ENCODE measurements around the gene AOC2.

DNA sequence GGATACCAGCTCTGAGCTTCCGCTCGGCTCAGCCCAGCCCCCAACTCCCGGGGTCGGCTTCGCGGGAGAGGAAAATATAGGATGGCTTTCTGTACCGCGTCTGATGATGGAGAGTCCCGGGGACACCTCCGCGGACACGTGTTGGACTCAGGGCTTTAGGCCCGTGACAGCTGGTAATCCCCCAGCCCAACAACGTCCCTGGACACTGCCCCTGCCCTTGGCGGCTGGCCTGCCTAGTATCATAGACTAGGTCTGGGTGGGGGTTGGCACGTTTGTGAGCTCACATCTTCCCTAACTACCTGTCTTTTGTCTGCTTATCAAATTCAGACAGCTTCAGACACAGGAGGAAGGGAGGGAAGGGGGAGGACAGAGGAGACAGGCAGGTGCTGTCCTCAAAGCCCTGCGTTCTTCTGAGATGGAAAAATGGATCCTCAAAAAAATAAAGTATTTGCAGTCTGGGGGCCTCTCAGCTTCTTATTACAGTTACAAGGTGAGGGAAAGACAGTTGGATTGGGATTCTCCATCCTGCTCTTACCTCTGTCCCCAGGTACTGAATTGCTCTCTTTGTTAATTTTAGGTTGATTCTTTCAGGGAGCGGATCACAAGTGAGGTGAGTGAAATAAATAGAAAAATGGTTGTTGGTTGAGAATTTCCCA, 10.5 kb upstream of the AOC2 start:
- TF ChIP-seq, protein P1, sequence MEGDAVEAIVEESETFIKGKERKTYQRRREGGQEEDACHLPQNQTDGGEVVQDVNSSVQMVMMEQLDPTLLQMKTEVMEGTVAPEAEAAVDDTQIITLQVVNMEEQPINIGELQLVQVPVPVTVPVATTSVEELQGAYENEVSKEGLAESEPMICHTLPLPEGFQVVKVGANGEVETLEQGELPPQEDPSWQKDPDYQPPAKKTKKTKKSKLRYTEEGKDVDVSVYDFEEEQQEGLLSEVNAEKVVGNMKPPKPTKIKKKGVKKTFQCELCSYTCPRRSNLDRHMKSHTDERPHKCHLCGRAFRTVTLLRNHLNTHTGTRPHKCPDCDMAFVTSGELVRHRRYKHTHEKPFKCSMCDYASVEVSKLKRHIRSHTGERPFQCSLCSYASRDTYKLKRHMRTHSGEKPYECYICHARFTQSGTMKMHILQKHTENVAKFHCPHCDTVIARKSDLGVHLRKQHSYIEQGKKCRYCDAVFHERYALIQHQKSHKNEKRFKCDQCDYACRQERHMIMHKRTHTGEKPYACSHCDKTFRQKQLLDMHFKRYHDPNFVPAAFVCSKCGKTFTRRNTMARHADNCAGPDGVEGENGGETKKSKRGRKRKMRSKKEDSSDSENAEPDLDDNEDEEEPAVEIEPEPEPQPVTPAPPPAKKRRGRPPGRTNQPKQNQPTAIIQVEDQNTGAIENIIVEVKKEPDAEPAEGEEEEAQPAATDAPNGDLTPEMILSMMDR (IDR thresholded peaks at IDR 0.05): no peak
- no peak for TF ChIP-seq CBFB (CRISPR knock-in tag; IDR thresholded peaks at IDR 0.05; ENCODE audit: low read depth)
- TF ChIP-seq, protein P2, sequence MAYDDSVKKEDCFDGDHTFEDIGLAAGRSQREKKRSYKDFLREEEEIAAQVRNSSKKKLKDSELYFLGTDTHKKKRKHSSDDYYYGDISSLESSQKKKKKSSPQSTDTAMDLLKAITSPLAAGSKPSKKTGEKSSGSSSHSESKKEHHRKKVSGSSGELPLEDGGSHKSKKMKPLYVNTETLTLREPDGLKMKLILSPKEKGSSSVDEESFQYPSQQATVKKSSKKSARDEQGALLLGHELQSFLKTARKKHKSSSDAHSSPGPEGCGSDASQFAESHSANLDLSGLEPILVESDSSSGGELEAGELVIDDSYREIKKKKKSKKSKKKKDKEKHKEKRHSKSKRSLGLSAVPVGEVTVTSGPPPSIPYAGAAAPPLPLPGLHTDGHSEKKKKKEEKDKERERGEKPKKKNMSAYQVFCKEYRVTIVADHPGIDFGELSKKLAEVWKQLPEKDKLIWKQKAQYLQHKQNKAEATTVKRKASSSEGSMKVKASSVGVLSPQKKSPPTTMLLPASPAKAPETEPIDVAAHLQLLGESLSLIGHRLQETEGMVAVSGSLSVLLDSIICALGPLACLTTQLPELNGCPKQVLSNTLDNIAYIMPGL (CRISPR knock-in tag; IDR thresholded peaks at IDR 0.05): no peak
- TF ChIP-seq SP1 (CRISPR knock-in tag; conservative IDR thresholded peaks at IDR 0.05): no peak
- no peak for TF ChIP-seq ZNF263 (CRISPR knock-in tag; IDR thresholded peaks at IDR 0.05; ENCODE audit: low read depth)
- TF ChIP-seq NR2C2 (CRISPR knock-in tag; IDR thresholded peaks at IDR 0.05): no peak
- TF ChIP-seq ZNF532 (CRISPR knock-in tag; IDR thresholded peaks at IDR 0.05; ENCODE audit: borderline replicate concordance): no peak
- no peak for TF ChIP-seq ESRRA (CRISPR knock-in tag; IDR thresholded peaks at IDR 0.05; ENCODE audit: borderline replicate concordance)
- TF ChIP-seq USF2 (CRISPR knock-in tag; IDR thresholded peaks at IDR 0.05): no peak
- no peak for TF ChIP-seq FOXJ3 (CRISPR knock-in tag; IDR thresholded peaks at IDR 0.05; ENCODE audit: borderline replicate concordance)
- no peak for TF ChIP-seq E2F5 (CRISPR knock-in tag; IDR thresholded peaks at IDR 0.05)
